NCI-H2227 (cell line): ENCODE data around the gene G2E3.
"Not testable (repeated sequence)": the region's sequence is repeated elsewhere in the genome, so short reads cannot be mapped to it uniquely, and the experiment has no call there.

Experiments used
- DNase-seq: peaks from one replicate; lab custom pipeline; 2025; ENCODE audit not compliant: unreplicated experiment; lab: John Stamatoyannopoulos, UW

Gene G2E3

GRCh38 chr14:30600922-30601918, 42.3 kb downstream of the G2E3 start:
- DNase-seq = no peak

GRCh38 chr14:30603402-30603801, 44.4 kb downstream of the G2E3 start:
- DNase-seq = no peak

GRCh38 chr14:30604696-30605095, 45.7 kb downstream of the G2E3 start:
- not testable (repeated sequence) for DNase-seq

- no peak for DNase-seq
Measured at GRCh38 chr14:30607156-30607780, 48.3 kb downstream of the G2E3 start.

GRCh38 chr14:30608533-30609006, 49.6 kb downstream of the G2E3 start:
- no peak for DNase-seq

- DNase-seq = peak; percentile 21
Measured at GRCh38 chr14:30610787-30611343, 51.9 kb downstream of the G2E3 start.

GRCh38 chr14:30614155-30614554, 55.2 kb downstream of the G2E3 start:
- DNase-seq = no peak

GRCh38 chr14:30620178-30620577, 61.2 kb downstream of the G2E3 start:
- DNase-seq = no peak

GRCh38 chr14:30621354-30621939, 62.5 kb downstream of the G2E3 start:
- peak; percentile 75 for DNase-seq

GRCh38 chr14:30621940-30622830, 63.2 kb downstream of the G2E3 start, which contains the start of gene SCFD1:
Gene SCFD1, plus strand, starts transcription at chr14:30622319. Its CDS starts 20 bp downstream, at chr14:30622339.
- DNase-seq = peak; percentile 96

GRCh38 chr14:30623412-30624131, 64.6 kb downstream of the G2E3 start:
- no peak for DNase-seq

GRCh38 chr14:30624132-30624423, 65.1 kb downstream of the G2E3 start:
- no peak for DNase-seq

GRCh38 chr14:30625533-30625932, 66.6 kb downstream of the G2E3 start:
- DNase-seq = no peak

- DNase-seq = not testable (repeated sequence)
Measured at GRCh38 chr14:30629432-30629831, 70.5 kb downstream of the G2E3 start.

- no peak for DNase-seq
Measured at GRCh38 chr14:30630248-30630647, 71.3 kb downstream of the G2E3 start.

GRCh38 chr14:30632730-30633129, 73.8 kb downstream of the G2E3 start:
- DNase-seq = no peak

- no peak for DNase-seq
Measured at GRCh38 chr14:30638926-30639325, 80.0 kb downstream of the G2E3 start.

- no peak for DNase-seq
Measured at GRCh38 chr14:30641207-30641606, 82.2 kb downstream of the G2E3 start.

- DNase-seq = not testable (repeated sequence)
Measured at GRCh38 chr14:30644462-30644861, 85.5 kb downstream of the G2E3 start.

- no peak for DNase-seq
Measured at GRCh38 chr14:30645600-30645999, 86.6 kb downstream of the G2E3 start.
